Aorta (tissue), 5 donors: ENCODE measurements around the gene TMEM170A. TPM values are rescaled to one million over a fixed set of nuclear protein-coding genes. Genes with fewer than 3 reads are reported as not detected.

Experiments used
- ATAC-seq: fragments of 200-7000 bp; cut with Tn5 transposase; one replicate; pipeline ENCODE4 v1.9.1; 2022; ENCODE audit warnings: moderate library complexity; ENCODE audit not compliant: low FRiP score
- DNase-seq, 2 donors: peaks; one replicate each; pipeline ENCODE4 v3.0.0-alpha.2; 2020
- H3K27ac ChIP-seq, 2 donors: one replicate each; pipeline ENCODE4 v1.5.1; 2013; ENCODE audit warnings: low read length in 2 of 2, mild to moderate bottlenecking in 2 of 2, moderate library complexity in 2 of 2, control low read depth in 1 of 2, inconsistent platforms in 1 of 2, low read depth in 1 of 2
- H3K27me3 ChIP-seq, 2 donors: one replicate each; pipeline ENCODE4 v1.6.1; 2013; ENCODE audit warnings: control low read depth in 1 of 2, low read length in 1 of 2, mild to moderate bottlenecking in 1 of 2, moderate library complexity in 1 of 2; ENCODE audit not compliant: insufficient read depth in 2 of 2, control insufficient read depth in 1 of 2
- H3K36me3 ChIP-seq, 2 donors: one replicate each; pipeline ENCODE4 v1.6.1; 2013; ENCODE audit warnings: control low read depth in 1 of 2, low read length in 1 of 2, mild to moderate bottlenecking in 1 of 2; ENCODE audit not compliant: insufficient read depth in 2 of 2, control insufficient read depth in 1 of 2
- H3K4me1 ChIP-seq, 2 donors: one replicate each; pipeline ENCODE4 v1.6.1; 2013; ENCODE audit warnings: low read length in 2 of 2, control low read depth in 1 of 2, mild to moderate bottlenecking in 1 of 2, moderate library complexity in 1 of 2; ENCODE audit not compliant: insufficient read depth in 2 of 2, control insufficient read depth in 1 of 2
- H3K4me3 ChIP-seq, 2 donors: one replicate each; pipeline ENCODE4 v1.5.1; 2013; ENCODE audit warnings: low read length in 2 of 2, control low read depth in 1 of 2, mild to moderate bottlenecking in 1 of 2
- H3K9me3 ChIP-seq: one replicate; pipeline ENCODE4 v1.6.1; 2013; ENCODE audit warnings: mild to moderate bottlenecking, low read length; ENCODE audit not compliant: control insufficient read depth
- whole genome bisulfite sequencing, 2 donors: extraction: QIAGEN DNeasy Blood & Tissue Kit; methylation state at CpG; one replicate each; pipeline ENCODE4 v1.1.7; 2013; 5-methylcytosine and 5-hydroxymethylcytosine counted together
- intact Hi-C, 2 donors: fragments of 100-400 bp; cut with DNase I; formaldehyde crosslinking; loops; one replicate each; pipeline versions ENCODE4 v1.14.2 to v1.15.0; 2022
- polyA plus RNA-seq, 2 donors: library from polyadenylated mRNA; stranded (reverse); fragments of 200-250 nt; gene quantifications; one replicate each; pipeline ENCODE4 v1.2.3, GENCODE V29; 2013
- total RNA-seq, 2 donors: library from RNA; stranded (reverse); fragmentation: NEBNext Ultra II Directional; extraction: Animal tissue kit (Norgen Biotek cat#: 25700); gene quantifications; one replicate each; pipeline ENCODE4 v1.2.1, GENCODE V29; 2021
- donor health status: healthy with polysubstance abuse.
- donor health status: Bipolar disorder and iron deficiency.
- donor health status: DM: no; HTN: no; CAD: no.
- donor health status: DM: no; HTN: no; CAD: no.
- donor health status: DM: yes; HTN: yes; CAD: no.

TMEM170A gene
- total and polyA plus RNA-seq, 4 donors: 4.2 to 21.5 (median 13.1) TPM

DNA sequence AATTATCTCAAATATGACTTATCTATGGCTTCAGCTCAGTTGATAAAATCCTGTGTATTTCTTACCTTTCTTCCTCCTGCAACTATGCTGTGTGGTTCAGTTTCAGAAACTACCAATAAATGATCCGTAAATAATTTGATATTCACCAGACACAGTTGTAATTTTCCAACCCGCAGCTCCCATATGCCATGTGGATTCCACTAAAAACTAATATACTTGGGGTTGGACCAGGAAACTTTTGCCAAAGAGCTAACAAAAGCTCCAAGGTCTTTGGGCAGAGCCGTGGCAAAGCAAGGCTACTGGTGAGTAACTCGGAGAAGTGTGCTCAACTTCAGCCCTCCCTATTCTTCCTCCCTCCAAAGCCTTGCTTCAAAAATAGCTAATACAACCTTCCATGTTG, 33.1 kb upstream of the TMEM170A start:
- peak overlapping the region in 1 of 2 donors; percentile 22 for H3K27ac ChIP-seq
- no peaks in the 10 kb centered on the region for H3K9me3 ChIP-seq

DNA sequence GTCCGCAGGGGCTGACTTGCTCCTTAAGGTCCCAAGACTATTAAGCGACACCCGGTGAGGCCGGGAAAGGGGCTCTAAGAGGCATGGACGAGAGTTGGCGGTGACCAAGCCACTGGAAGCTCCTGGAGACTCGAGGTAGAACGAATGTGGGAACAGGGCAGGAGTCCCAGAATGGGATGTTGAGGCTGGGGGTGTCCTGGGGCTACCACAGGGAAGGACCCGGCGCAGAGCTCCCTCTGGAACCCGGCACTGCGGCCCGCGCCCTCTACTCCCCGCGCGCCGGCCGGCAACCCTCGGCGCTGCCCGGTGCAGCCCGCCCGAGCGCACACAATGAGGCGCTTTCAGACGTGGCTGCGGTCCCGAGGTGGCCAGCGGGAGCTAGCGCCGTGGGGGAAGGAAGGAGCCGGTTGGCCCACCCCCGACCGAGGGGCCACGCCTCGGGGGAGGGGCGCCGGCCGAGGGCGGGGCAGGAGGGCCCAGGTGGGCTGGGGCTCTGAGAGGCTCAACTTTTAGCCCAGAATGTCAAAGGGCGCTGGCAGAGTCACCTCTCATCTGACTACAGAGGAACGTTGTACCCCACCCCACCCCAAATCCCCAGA, 30.7 kb upstream of the TMEM170A start, which contains the start of gene CHST6:
CHST6 (minus strand) TSS at position 366 of the 599 bp plus-strand sequence. CDS start 15,613 bp downstream, outside the sequence.
- no peaks in the 10 kb centered on the region for H3K27me3 ChIP-seq
- ATAC-seq: peak; percentile 82
- H3K4me3 ChIP-seq: peak within 1 kb of the TSS in 1 of 2 donors; percentile 32
- H3K36me3 ChIP-seq: no peaks in the 10 kb centered on the region
- no peak within 1 kb of the TSS for H3K27ac ChIP-seq
- H3K9me3 ChIP-seq: no peaks in the 10 kb centered on the region
- peak; percentile 62 to 85 for DNase-seq
- peaks cover 0 to 3% of the 10 kb centered on the region in 2 donors for H3K4me1 ChIP-seq
- intact Hi-C loops: no loop called here
- 3% methylated on average over 42 to 43 of the region's 43 CpGs for WGBS, 2 donors

More for the DNA sequence above, 33.1 kb upstream of the TMEM170A start:
- no peak for DNase-seq
- no peak overlapping the region for H3K4me3 ChIP-seq
- WGBS, 2 donors: 12 to 15% methylated on average over 4 of the region's 4 CpGs
- no peaks in the 10 kb centered on the region for H3K27me3 ChIP-seq
- peaks cover 3 to 6% of the 10 kb centered on the region in 2 donors for H3K4me1 ChIP-seq
- intact Hi-C loops: no loop called here
- no peaks in the 10 kb centered on the region for H3K36me3 ChIP-seq
- ATAC-seq: no peak

- WGBS, 2 donors: 1% methylated on average over 26 of the region's 26 CpGs
- H3K9me3 ChIP-seq: no peaks in the 10 kb centered on the region
- intact Hi-C loops: no loop called here
- H3K4me1 ChIP-seq: peaks cover 0 to 1% of the 10 kb centered on the region in 2 donors
- H3K27ac ChIP-seq: no peak overlapping the region
- H3K27me3 ChIP-seq: no peaks in the 10 kb centered on the region
- DNase-seq (peak in 1 of 2 donors; percentile 74), ATAC-seq (peak; percentile 20)
- H3K36me3 ChIP-seq: no peaks in the 10 kb centered on the region
- H3K4me3 ChIP-seq: peak overlapping the region in 1 of 2 donors; percentile 32
Observed at GRCh38 chr16:75494661-75495075, 30.2 kb upstream of the TMEM170A start.

GRCh38 chr16:75494184-75494583, 29.7 kb upstream of the TMEM170A start:
- no peak for DNase-seq
- no peak overlapping the region for H3K27ac ChIP-seq

GRCh38 chr16:75491876-75492275, 27.4 kb upstream of the TMEM170A start:
- ATAC-seq (no peak), DNase-seq (no peak)
- Histone ChIP-seq H3K36me3 (no peaks in the 10 kb centered on the region), H3K4me3 (no peak overlapping the region), H3K9me3 (no peaks in the 10 kb centered on the region), H3K27ac (no peak overlapping the region), H3K27me3 (no peaks in the 10 kb centered on the region), H3K4me1 (no peaks in the 10 kb centered on the region)
- intact Hi-C loops: no loop called here
- 89 to 92% methylated on average over 1 of the region's 1 CpG for WGBS, 2 donors

More at GRCh38 chr16:75494184-75494583, 29.7 kb upstream of the TMEM170A start:
- intact Hi-C loops: no loop called here
- Histone ChIP-seq H3K27me3 (no peaks in the 10 kb centered on the region), H3K4me1 (no peaks in the 10 kb centered on the region), H3K36me3 (no peaks in the 10 kb centered on the region), H3K4me3 (peak overlapping the region in 1 of 2 donors; percentile 32), H3K9me3 (no peaks in the 10 kb centered on the region)
- no peak for ATAC-seq
- WGBS, 2 donors: 7% methylated on average over 5 of the region's 5 CpGs

DNA sequence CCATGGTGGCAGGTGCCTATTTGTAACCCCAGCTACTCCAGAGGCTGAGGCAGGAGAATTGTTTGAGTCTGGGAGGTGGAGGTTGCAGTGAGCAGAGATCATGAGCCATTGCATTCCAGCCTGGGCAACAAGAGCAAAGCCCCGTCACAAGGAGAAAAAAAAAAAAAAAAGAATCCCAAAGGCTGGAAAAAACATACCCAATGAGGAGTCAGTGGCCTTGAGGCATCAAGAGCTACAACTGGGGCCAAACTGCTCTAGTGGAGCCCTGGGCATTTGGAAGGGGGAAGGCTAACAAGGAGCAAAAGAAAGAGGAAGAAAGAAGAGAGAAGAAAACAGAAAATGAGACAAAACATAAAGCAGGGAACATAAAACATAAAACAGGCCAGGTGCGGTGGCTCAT, 23.8 kb upstream of the TMEM170A start:
- Histone ChIP-seq H3K9me3 (no peaks in the 10 kb centered on the region), H3K36me3 (no peaks in the 10 kb centered on the region), H3K4me3 (no peak overlapping the region), H3K27ac (no peak overlapping the region), H3K4me1 (no peaks in the 10 kb centered on the region), H3K27me3 (no peaks in the 10 kb centered on the region)
- WGBS, 2 donors: 90 to 93% methylated on average over 2 of the region's 2 CpGs
- intact Hi-C loops: no loop called here
- DNase-seq: no peak
- no peak for ATAC-seq

- ATAC-seq (no peak), DNase-seq (no peak)
- no peak overlapping the region for H3K4me3 ChIP-seq
- intact Hi-C loops: no loop called here
- no peak overlapping the region for H3K27ac ChIP-seq
- H3K4me1 ChIP-seq: no peaks in the 10 kb centered on the region
- no peaks in the 10 kb centered on the region for H3K36me3 ChIP-seq
- H3K27me3 ChIP-seq: no peaks in the 10 kb centered on the region
- no peaks in the 10 kb centered on the region for H3K9me3 ChIP-seq
- 85 to 92% methylated on average over 2 of the region's 2 CpGs for WGBS, 2 donors
Observed at GRCh38 chr16:75486676-75487313, 22.3 kb upstream of the TMEM170A start.

DNA sequence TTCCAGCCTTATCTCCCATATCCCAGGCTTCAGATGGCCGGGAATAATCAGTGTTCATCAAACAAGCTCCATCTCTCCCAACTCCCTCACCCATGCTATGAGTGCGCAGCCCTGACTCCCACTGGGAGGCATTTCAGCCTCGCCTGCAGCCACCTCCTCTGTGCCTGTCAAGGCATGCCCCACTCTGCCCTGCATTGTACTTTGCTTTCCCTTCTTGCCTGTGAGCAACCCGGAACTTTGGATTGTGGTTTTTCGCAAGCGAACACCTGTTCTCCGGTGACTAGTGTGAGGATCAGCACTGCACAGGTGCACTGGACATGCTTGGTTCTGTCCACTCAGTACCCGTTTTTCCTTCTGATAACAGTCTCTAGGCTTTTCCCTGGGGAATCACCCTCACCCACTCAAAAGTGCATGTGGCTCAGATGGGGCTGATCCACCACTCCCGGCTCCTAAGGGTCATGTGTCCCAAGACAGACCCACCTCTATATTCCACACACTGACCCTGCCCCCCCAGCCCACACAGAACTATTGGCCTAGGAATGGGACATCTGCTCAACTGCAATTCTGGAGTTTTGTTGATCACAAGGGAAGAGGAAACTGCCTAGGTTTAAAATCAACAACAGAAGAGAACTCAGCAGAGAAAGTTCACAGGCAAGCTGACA, 21.7 kb upstream of the TMEM170A start:
- no peak for ATAC-seq
- no peak overlapping the region for H3K4me3 ChIP-seq
- no peak overlapping the region for H3K27ac ChIP-seq
- no peak for DNase-seq
- intact Hi-C loops: no loop called here
- H3K27me3 ChIP-seq: no peaks in the 10 kb centered on the region
- no peaks in the 10 kb centered on the region for H3K4me1 ChIP-seq
- WGBS, 2 donors: 88 to 92% methylated on average over 9 of the region's 9 CpGs
- no peaks in the 10 kb centered on the region for H3K9me3 ChIP-seq
- H3K36me3 ChIP-seq: no peaks in the 10 kb centered on the region
